ENCODE measurements around the gene PXYLP1.

The PXYLP1 gene

DNA sequence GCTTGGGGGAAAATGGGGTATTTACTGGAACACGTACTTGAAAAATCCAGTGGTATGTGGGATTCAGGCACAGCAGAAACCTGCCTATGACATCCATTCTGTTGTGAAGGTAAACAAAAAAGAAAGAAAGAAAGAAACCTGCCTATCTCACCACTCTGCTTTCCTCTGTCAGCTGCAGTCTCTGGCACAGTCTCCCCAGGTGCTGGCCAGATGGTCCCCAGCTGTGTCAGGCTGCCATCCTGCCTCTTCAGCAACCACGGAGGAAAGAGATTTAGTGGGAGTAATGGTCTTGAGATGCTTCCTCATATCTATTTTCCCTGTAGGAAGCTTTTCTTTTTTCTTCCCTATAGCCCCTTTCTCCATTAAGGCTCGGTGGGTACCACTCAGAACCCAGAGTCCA is 2.5 kb upstream of the PXYLP1 start:
- DNase-seq (ENCODE audit: low spot score): no peak

GRCh38 chr3:141230293-141230692 is 1.3 kb upstream of the PXYLP1 start:
- DNase-seq (ENCODE audit: low spot score): no peak

DNA sequence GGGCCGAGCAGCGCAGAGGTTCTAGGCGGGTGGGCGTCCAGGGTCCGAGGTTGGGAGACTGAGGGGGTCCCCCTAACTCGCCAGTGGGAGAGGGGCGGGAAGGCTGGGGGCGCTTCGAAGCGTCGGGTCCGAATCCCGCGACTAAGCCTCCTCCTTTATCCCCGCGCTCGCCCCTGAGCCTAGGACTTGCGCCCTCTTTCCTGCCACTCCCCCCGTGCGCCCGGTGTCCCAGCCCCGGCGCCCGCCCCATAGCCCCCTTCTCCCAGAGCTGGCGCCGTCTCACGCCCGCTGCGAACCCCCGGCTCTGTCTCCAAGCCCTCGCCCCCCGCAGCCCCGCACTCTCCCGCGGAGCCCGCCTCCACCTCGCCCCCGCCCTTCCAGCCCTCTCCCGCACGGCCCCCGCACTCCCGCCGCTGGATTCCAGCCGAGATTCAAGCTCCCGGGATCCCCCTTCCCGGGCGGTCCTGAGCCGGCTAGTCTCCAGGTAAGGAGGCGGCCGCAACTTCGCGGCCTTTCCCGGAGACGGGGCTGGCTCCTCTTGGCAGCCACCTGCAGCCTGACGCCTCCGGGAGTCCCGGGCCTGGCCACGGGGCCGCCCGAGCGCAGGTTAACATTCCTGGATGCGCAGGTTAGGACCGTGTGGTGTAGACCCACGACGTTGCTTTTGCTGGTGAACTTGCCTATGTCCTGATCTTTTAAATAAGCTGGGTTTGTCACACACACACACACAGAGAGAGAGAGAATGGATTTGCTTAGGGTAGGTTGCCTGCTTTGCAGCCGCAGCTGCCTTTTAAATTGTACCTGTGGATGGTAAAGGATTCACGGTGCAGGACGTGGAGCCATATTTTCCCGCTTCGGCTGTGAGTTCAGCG is 563 bp downstream of the PXYLP1 start:
- DNase-seq (ENCODE audit: low spot score): peak; percentile 63

DNA sequence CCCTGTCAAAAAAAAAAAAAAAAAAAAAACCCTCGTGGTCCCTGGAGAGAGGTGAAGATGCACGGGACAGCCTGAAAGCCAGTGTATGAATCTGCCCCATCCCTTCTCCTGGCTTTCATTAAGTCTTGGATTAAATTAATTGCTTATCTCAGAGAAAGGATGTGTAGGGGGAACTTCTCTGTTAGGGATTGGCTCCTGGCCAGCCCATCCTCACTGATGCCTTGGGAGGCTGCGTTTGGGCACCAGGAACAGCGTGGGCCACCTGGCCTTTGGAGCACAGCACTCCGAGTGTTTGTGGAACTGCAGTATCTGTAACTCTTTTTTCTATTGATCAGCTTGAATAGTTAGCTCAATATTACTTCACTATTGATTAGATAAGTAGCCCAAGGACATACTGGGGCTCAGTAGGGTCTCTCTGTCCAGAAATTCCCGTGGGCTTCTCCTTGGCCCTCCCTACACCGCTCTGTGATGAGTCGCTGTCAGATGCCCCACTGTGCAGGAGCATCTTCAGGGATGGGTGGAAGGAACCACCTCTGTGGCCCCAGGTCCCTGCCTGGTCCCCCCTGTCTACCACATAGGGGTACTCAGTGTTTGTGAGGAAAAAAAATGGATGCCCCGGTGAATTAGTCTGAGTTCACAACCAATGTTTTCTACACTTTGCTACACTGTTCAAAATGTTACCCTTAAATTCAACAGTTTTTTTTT is 2.0 kb downstream of the PXYLP1 start:
- DNase-seq (ENCODE audit: low spot score): no peak

GRCh38 chr3:141234283-141234682 is 2.7 kb downstream of the PXYLP1 start:
- no peak for DNase-seq (ENCODE audit: low spot score)

DNA sequence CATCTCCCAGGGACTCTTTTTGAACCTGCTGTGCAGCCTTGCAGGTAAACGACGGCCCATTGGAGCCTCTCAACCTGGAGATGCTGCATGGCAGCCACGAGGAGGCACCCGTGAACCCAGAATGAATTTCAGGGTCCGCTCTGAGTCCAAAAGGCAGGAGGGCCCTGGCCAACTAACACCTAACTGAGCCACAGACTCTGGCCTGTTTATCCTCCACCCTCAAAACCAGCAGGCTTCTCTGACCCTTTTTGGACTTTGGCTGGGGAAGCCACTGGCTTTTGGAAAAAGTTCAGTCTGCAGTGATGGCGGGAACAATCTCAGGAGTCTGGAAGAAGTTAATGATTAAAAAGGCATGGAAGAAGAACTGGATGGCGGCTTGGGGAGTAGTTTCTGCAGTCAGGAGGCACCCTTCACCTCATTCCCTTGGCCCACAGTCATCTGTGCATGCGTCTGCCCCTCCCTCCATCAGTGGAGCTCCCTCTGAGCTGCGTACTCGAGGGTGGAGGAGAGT is 4.1 kb downstream of the PXYLP1 start:
- DNase-seq (ENCODE audit: low spot score): no peak

DNA sequence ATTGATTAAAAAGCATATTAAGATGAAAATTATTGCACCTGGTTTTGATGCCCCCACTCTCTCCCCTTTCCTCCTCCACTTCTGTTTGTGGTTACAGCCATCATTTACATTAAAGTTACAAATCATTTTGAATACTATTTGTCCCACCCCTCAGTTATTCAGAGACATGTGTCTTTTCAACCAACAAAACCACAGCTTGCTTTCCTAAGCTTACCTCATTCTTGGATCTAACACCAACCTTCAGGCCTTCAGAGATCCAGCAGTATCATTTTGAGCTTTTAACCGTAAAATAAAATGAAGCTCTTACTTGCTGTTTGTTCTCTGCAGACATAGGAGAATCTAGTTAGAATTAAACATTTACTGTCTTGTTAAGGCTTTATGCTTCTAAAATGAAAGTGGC is 4.7 kb downstream of the PXYLP1 start:
- DNase-seq (ENCODE audit: low spot score): no peak

DNA sequence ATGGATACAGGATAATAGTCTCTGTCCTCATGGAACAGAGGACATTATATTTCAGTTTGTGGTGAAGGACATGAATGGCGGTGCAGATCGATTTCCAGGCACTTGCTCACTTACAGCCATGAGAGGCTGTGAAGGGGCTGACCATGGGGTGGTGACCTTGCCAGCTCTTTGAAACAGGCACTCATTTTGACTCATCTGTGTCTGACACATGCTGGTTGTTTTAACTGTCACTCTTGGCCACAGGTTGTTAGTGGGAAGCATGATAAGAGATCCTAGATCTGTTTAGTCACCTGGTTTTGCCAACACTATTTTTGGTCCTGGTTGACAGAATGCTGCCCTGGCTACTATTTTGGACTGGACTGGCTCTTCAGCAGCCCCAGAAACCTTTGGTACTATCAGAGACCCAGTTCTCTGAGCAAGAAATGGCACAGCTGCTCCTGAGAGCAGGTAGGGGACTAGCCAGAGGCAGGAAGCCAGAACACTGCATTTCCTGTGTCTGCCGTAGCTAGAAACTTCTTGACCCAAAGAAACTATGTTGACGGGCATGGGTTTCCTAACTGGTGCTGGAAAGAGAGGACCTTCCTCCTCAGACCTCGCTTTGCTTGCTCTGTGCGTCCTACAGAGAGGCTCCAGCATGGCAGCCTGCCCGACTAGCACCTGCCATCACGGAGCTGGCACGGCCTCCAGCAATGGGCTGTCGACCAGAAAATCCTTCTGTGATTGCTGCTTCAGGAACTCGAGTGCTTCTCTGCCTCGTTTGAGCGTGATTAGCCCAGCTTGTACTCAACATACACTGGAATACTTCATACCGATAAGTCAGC is 6.3 kb downstream of the PXYLP1 start:
- DNase-seq (ENCODE audit: low spot score): no peak

- DNase-seq (ENCODE audit: low spot score): no peak
Observed at GRCh38 chr3:141239511-141240281, 8.1 kb downstream of the PXYLP1 start.

DNA sequence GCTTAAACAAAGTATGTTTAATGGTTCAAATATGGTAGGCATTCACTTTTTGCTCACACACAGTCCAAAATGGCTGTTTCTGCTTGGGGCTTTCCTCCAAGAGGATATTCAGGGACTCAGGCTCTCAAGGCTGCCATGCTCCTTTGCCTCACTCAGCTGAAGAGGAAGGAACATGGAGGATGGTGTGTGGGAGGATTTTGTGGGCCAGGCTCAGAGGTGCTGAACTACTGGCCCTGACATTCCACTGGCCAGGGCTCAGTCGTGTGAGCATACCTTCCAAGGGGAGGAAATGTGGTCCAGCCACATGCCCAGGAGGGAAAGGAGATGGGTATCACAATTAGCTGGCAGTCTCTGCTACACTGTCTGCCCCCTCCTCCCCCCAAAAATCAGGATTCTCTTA is 8.7 kb downstream of the PXYLP1 start:
- DNase-seq (ENCODE audit: low spot score): no peak

DNA sequence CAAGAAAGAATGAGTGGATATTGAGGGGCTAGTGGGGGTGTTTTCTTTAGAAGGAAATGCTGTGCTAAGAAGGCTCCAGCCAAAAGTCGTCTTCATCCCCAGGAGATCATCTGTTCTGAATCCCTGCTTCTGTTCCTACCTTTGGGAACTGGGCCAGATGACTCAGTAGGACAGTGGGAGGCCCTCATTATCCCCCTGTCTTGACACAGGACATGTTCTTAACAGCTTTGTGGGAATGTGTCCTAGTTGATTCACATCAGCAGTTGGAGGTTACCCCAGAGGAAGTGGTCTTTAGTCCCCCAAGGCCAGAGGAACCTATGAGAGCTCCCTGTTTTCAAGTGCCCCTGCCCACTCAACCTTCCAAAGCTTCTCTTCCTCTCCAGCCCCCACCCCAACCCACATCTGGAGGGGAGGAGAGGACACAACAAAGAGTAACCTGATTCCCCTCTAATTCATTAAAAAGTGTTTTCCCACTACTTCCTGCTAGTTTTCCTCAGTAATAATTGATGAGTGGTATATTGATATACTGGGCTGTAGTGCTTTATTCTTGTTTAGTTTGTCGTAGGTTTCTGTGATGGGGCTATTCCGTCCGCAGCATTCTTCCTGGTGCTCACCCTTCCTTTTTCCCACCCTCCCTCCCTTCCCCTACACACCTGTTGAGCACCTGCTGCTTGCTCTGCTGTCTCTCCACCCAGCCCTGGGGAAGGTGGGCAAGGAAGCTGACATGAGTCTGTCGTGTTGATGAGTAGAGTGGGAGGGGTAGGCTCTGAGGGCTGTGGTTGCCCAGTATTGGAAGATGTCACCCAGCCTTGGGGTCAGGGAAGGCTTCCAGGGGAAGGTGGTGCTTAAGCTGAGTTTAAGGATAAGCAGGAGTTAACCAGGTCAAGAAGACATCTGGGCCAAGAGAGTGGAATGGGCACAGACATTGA is 9.3 kb downstream of the PXYLP1 start:
- no peak for DNase-seq (ENCODE audit: low spot score)

GRCh38 chr3:141241616-141242376 is 10.2 kb downstream of the PXYLP1 start:
- DNase-seq (ENCODE audit: low spot score): no peak

DNA sequence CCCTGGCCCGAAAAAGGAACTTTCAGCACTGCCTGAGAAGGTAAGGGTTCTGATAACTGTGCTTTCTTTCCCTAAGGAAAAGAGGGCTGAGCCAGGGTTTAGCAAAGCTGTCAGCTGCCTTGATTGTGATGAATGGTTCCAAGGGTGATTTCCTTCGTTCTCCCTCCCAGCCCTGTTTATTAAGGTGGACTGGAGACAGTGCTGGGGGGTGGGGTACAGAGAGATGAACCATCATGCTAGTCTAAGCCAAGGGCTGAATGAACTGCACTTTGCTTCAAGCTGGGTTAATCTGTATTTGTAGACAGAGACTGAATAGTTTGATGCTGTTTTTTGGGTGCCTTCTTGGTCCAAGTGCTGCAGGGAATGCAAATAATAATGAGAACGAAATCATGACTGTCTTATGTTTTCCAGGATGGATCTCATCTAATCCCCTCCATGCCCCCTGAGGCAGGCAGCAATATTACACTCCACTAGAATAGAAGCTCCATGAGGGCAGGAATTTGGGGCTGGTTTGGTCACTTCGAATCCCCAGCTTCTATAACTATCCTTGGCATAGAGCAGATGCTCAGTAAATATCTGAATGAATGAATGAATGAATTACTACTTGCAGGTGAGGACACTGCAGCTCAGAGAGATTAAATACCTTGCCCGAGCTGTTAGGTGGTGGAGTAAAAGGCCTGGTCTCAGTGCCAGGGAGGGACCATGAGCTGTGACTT is 10.9 kb downstream of the PXYLP1 start:
- no peak for DNase-seq (ENCODE audit: low spot score)

- no peak for DNase-seq (ENCODE audit: low spot score)
Observed at GRCh38 chr3:141243271-141243707, 11.7 kb downstream of the PXYLP1 start.

DNA sequence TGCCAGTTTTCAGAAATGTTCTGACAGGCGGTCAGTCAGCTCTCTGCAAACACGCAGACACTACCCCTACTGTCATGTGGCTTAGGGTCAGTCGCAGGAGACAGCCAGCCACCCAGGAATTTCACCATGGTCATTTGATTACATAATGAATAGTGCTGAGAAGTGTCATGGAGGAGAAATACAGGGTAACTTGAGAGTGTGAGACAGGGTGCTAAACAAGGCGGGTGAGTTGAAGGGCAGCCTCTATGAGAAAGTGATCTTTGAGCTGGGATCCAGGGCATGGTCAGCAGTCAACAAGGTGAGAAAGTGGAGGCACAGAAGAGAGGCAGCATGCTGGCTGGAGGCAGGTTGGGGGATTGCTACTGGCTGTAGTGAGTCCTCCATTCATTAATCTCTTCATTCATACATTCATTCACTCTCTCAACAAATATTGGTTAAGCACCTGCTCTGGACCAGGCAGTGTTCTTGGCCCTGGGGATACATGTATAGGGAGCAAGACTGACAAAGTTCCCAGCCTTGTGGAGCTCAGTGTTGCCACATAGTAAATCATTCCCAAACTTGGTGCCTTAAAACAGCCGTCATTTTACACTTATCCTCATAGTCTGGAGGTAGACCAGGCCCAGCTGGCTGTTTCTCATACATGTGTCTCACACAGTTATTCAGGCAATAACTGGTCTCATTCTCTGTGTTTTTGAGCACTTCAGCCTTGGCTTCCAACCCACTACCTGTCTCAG is 14.8 kb downstream of the PXYLP1 start:
- DNase-seq (ENCODE audit: low spot score): no peak

DNA sequence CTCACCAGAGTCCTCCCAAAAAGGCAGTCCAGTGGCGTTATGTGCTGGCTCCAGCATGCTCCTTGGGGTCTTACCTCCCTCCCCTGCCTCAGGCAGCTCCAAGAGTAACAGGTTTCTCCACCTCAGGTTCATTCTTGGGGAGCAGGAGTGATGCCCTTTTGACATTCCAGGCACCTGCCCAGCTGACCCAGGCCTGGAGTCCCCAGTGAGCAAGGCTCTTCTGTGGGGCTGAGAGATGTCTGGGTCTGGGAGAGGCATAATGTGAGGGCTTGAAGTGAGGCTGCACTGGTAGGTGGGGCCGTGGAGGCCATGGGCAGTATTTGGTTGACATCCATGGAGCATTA is 15.3 kb downstream of the PXYLP1 start:
- no peak for DNase-seq (ENCODE audit: low spot score)

DNA sequence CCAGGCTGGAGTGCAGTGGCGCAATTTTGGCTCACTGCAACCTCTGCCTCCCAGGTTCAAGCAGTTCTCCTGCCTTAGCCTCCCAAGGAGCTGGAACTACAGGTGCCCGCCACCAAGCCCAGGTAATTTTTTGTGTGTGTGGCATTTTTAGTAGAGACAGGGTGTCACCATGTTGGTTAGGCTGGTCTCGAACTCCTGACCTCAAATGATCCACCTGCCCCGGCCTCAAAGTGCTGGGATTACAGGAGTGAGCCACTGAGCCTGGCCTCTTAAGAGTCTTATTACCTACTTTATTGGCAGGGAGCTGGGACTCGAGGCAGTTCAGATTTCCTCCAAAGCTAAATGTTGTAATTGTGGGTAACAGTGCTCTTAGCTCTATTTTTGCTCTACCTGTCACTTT is 16.4 kb downstream of the PXYLP1 start:
- no peak for DNase-seq (ENCODE audit: low spot score)

DNA sequence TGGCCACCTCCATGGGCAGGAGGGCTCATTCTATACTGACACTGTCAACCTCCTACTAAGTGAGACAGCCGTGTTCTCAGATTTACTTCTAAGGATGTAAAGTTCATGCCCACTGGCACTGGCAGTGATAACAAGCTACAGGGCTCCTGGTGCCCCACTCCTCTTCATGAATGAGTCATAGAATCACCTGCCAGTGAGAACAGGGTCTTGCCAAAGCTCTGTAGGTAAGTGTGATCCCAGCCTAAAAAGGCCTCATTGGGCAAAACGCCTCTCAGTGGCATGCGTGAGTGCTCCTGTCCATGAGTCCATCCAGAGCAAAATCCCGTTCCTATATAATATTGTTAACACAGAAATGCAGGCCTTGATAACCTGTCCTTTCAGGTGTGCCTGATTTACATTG is 17.4 kb downstream of the PXYLP1 start:
- no peak for DNase-seq (ENCODE audit: low spot score)
